Stimulated activated CD8-positive, alpha-beta memory T cell treated with anti-CD3 and anti-CD28 coated beads, Interleukin-12 subunit alpha, Interleukin-12 subunit beta, amount 100 ng/mL, for 24 hours (primary cell): ENCODE data around the gene ZNF219.

Experiments
- DNase-seq: peaks from one replicate; pipeline ENCODE4 v3.0.0-alpha.2; 2020; ENCODE audit errors: extremely low read depth

ZNF219 gene

DNA sequence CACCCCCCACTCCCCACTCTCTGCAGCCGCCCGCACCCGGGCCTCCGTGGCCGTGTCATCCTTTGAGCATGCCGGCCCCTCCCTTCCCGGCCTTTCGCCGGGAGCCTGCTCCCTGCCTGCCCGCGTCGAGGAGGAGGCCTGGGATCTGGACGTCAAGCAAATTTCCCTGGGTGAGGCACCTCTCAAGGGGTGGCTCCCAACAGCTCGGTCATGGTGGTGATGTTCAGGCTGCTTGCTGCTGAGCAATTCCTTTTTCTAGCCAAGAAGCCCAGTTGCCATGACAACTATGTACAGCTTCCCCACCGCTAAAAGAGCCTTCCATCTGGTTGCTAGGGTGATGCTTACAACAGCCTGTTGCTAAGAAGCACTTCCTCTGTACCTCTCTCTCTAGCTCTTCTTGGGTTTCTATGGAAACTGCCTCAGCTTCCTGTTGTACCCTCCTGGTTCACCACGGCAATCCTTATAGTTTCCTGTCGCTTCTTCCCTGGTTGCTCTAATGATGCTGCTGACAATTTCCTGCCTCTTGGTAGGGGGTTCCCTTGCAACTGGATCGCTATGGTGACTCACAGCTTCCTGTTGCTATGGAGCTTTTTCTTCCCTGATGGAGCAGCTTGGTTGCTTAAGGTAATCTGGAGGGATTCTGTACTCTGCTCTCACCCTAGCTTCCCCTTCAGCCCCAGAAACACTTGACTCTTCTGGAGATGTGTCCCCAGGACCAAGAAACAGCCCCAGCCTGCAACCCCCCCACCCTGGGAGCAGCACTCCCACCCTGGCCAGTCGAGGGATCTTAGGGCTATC lies 11.0 kb downstream of the ZNF219 start:
- no peak for DNase-seq

DNA sequence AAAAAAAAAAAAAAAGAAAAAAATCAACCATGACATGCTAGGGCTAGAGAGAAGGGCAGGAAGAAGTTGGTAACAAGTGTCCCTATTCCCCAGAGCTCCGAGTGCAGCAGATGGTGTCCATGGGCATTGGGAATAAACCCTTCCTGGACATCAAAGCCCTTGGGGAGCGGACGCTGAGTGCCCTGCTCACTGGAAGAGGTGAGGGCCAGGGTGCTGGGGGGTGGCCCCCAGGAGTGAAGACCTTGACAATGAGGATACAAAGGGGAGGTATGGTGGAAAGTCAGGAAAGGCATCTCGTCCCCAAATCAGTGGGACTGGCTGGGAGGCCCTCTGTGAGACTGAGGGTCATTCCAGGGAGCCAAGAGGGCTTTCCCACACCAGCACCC lies 11.6 kb downstream of the ZNF219 start:
- no peak for DNase-seq

DNA sequence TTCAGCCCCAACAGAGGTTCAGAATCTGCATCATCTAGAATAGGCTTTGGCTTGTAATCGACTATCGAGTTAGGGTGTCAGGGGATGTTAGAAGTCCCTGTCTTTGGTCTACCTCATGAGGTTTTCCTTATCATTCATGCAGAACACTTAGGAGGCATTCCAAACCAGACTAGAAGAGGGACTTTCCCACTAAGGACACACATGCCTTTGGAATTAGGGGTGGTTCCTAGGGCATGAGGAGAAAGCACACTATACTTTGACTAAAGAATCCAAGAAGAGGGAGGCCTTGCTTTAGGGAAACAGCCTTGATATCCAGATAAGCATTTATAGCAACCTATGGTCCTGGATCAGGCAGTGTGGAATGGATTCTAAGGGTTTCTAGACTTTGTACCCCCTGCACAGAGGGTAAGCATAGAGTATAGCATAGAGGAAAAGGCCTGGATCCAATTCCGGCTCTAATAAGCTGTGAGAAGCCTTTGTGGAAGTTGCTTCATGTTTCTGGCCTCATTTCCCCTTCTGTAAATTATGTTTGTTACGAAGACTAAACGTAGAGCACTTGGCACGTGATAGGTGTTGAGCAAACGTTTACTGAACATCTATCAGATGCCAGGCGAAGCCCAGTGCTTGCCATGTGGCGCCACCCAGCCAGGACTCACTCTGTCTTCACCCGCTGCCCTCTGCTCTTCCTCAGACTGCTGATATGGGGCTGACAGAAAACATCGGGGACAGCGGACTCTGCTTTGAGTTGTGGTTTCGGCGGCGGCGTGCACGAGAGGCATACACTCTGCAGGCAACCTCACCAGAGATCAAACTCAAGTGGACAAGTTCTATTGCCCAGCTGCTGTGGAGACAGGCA lies 13.2 kb downstream of the ZNF219 start:
- DNase-seq, result no peak

DNA sequence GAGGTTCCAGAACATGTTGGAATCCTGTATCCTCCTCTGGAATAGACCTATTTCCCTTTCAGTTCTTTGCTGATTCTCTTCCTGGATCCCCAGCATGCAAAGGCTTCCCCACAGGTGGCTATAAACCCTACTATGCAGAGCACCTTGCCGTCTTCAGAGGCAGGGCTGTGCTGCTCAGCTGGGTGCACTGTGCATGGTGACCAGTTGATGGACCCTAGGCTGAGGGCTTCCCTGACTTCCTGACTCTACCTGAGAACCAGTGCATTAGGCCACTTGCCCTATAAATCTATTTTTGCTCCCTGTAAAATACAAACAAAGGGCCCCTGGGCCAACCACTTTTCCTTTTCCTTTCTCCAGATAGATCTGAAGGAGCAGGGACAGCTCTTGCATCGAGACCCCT lies 14.1 kb downstream of the ZNF219 start:
- no peak for DNase-seq

DNA sequence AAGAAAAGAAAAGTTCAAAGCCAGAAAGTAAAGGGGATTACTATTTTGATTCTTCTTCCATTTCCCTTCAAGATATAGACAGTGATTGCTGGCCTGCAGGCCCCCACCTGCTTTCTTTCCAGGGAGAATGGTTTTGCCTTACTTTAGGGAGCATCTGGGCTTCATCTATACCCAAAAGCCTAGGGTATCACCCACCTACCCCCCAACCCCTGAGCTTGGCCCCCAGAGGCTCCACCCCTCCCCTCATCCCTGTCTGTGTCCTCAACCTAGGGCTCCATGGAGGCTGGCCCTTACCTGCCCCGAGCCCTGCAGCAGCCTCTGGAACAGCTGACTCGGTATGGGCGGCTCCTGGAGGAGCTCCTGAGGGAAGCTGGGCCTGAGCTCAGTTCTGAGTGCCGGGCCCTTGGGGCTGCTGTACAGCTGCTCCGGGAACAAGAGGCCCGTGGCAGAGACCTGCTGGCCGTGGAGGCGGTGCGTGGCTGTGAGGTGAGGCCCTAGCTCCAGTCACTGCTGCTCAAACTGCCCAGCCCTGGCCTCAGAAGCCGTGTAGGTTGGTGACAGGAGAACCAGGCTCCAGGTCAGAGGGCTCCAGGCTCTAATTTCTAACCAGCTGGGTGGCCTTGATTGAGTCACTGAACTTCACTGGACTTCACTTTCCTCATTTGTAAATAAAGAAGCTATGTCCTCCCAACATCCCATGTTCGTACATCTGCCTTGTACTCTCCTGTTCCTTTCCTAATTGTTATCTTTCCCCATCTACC lies 14.7 kb downstream of the ZNF219 start:
- no peak for DNase-seq

DNA sequence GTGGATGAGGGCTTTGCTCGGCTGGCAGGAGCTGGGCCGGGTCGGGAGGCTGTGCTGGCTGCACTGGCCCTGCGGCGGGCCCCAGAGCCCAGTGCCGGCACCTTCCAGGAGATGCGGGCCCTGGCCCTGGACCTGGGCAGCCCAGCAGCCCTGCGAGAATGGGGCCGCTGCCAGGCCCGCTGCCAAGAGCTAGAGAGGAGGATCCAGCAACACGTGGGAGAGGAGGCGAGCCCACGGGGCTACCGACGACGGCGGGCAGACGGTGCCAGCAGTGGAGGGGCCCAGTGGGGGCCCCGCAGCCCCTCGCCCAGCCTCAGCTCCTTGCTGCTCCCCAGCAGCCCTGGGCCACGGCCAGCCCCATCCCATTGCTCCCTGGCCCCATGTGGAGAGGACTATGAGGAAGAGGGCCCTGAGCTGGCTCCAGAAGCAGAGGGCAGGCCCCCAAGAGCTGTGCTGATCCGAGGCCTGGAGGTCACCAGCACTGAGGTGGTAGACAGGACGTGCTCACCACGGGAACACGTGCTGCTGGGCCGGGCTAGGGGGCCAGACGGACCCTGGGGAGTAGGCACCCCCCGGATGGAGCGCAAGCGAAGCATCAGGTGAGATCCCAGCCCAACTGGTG lies 16.8 kb downstream of the ZNF219 start:
- DNase-seq, result no peak

DNA sequence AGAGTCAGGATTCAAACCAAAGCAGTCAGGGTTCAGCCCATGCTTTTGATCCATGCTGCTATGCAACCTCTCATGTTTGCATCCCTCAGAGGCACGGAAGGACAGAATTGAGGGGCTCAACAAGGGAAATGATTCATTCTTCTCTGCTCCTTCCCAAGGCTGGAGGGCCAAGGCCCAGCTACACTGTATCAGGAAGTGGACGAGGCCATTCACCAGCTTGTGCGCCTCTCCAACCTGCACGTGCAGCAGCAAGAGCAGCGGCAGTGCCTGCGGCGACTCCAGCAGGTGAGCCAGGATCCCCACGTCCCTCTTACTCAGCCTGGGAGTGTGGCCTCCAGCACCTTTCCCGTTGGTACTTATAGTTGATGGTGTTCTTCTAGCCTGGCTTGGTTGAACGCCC lies 19.7 kb downstream of the ZNF219 start:
- DNase-seq, result no peak

DNA sequence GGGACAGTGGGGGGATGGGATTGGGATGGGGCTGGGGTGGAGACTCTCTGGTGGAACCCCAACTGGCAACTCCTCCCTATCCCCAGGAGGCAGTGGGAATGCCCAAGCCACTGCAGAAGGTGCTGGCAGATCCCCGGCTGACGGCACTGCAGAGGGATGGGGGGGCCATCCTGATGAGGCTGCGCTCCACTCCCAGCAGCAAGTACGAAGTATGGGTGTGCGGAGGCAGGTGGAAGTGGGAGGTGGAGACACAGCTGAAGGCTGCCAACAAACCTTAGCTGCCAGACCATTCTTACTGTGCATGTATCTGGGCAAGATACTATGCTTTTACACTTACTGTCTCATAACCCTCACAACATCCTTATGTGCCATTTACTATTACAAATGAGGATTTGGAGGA lies 20.2 kb downstream of the ZNF219 start:
- DNase-seq, result no peak

DNA sequence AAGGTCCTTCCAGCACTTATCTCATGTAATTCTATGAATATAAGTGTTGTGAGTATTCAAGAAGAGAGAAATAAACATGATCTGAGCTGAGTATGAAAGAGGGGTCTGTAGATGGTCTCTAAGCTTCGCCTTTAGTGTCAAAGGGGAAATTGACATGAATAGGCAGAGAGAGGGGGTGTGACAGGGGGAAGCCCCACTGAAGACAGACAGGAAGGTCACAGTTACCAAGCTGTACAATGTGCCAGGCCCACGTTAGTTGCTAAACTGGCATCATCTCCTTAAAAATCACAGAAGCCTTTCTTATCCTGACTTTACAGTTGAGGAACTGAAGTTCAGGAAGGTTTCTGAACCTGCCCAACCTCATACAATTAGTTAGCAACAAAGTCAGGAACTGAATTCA lies 20.8 kb downstream of the ZNF219 start:
- DNase-seq, result no peak

DNA sequence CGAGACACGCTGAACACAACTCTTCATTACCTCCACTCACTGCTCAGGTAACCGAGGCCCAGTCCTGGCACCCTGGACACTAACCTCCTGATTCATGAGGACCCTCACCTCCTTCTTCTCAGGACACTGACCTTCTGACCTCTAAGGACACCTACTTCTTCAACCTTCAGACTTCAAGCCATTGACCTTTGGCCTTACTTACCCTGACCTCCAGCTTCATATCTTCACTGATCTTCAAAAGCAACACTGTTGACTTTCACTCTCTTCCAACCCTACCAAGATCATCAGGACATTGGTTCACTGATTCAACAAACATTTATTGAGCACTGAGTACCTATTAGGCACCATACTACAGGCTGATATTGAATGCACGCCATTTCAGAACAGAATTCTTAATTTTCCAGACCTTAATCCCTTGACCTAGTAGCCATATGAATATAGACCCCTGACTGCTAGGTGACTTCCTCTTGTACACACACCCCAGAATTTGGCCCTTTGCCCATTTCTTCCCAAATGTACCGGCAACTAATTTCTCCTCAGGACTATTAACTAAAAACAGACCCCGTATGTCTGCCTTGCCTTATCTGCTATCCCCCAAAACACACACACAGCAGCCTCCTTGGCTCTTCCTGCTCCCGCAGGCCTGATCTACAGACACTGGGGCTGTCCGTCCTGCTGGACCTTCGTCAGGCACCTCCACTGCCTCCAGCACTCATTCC lies 22.6 kb downstream of the ZNF219 start:
- no peak for DNase-seq

DNA sequence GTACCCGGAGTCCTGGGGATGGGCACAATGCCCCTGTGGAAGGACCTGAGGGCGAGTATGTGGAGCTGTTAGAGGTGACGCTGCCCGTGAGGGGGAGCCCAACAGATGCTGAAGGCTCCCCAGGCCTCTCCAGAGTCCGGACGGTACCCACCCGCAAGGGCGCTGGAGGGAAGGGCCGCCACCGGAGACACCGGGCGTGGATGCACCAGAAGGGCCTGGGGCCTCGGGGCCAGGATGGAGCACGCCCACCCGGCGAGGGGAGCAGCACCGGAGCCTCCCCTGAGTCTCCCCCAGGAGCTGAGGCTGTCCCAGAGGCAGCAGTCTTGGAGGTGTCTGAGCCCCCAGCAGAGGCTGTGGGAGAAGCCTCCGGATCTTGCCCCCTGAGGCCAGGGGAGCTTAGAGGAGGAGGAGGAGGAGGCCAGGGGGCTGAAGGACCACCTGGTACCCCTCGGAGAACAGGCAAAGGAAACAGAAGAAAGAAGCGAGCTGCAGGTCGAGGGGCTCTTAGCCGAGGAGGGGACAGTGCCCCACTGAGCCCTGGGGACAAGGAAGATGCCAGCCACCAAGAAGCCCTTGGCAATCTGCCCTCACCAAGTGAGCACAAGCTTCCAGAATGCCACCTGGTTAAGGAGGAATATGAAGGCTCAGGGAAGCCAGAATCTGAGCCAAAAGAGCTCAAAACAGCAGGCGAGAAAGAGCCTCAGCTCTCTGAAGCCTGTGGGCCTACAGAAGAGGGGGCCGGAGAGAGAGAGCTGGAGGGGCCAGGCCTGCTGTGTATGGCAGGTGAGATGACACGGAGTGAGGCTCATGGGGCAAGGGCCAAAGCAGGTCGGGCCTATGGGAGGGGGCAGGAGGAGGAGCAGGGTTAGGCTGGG lies 23.8 kb downstream of the ZNF219 start:
- DNase-seq, result no peak

DNA sequence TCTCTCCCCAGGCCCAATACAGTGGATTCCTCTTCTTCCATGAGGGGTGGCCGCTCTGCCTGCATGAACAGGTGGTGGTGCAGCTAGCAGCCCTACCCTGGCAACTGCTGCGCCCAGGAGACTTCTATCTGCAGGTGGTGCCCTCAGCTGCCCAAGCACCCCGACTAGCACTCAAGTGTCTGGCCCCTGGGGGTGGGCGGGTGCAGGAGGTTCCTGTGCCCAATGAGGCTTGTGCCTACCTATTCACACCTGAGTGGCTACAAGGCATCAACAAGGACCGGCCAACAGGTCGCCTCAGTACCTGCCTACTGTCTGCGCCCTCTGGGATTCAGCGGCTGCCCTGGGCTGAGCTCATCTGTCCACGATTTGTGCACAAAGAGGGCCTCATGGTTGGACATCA lies 24.5 kb downstream of the ZNF219 start:
- no peak for DNase-seq

DNA sequence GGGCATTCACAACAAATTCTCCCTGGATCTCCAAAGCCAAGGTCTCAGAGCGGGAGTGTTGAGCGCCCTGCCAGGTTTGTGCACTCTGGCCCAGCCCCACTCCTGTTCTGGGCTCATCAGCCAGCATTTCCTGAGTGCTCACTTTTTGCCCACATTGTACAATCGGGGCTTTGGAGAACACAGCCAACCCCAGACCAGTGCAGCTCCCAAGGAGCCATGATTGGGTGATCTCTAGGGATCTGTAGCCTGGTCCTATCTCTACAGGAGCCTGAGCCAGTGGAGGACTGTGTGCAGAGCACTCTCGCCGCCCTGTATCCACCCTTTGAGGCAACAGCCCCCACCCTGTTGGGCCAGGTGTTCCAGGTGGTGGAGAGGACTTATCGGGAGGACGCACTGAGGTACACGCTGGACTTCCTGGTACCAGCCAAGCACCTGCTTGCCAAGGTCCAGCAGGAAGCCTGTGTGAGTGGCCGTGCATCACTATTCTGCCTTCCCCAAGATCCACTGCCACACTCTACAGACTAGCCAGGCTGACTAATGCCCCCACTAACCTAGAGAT lies 25.6 kb downstream of the ZNF219 start:
- DNase-seq, result no peak

DNA sequence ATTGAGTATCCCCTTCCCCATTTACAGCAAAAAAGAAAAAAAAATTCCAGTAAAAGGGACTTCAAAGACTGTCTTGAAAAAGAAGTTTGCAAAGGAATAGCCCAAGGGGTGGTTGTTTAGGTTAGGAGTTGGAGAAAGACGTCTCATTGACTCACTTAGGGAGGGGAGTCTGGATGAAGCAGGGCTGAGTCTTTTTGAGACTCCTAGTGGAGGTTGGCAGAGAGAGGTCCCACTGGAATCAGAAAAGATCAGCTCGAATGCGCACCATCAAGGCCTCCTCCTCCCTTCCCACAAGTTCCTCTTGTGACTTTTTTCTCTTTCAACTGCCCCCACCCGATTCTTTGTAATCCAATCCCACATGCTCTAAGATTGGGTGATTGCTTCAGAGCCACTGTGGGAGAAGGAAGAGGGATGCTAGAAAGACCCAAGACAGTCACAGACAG lies 26.4 kb downstream of the ZNF219 start:
- DNase-seq, result no peak

DNA sequence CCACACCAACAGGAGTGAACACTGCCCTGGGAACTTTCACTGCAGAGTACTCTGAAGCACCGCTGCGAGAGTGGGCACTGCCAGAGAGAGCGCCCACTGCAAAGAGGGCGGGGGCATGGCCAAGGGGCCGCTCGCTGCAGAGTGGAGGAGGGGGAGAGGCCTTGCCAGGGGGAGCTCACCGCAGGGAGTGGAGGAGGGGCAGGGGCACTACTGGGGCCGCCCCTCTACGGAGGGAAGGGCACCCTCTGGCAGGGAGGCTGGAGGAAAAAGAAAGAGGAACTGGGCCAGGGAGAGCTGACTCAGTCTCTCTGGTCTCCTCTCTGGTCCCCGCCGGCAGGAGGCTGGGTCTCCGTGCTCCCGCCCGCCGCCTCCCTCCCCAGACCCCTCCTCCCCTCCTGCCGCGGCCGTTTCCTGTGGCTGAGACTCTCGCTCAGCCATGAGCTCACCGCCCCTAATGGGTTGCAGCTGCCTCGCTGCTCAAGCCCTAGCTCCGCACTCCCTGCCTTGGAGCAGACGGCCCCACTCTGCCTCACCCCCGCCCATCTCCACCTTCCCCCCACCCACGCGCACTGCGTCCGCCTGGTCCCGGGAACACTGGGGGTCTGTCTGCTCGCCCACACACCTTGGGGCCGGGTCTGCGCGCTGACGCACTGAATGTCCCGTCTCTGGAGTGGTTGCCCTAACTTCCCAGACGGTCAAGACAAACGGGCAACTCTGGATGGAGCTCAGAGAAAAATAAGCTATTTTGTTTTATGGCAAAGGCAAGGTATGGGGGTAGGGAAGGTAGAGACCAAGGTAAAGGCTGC lies 27.0 kb downstream of the ZNF219 start:
- no peak for DNase-seq

DNA sequence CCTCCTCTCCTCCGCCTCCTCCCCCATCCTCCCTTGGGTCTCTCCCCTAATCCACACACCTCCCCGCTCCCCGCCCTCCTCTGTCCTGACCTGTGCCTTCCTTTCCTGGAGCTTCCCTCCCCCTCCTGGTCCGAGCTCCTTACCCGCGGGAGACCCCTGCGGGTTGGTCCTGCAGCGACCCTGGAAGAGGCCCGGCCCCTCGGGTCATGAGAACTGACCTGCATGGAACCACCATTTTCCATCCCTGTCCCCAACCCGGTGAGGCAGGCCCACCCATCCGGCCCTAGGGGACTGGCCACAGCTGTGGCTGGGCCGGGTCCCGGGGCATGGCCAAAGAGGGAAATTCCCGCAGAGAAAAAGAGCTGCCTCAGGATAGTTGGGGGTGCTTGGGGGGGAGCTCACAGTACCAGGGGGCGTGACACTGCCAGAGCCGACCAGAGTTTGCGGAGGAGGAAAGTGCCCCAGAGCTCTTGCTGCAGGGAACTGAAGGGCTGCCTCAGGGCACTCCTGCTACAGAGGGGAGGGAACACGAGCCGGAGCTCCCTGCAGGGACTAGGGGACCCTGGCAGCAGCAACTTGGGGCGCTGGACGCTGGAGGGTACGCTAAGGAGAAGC lies 27.7 kb downstream of the ZNF219 start:
- DNase-seq, result no peak

DNA sequence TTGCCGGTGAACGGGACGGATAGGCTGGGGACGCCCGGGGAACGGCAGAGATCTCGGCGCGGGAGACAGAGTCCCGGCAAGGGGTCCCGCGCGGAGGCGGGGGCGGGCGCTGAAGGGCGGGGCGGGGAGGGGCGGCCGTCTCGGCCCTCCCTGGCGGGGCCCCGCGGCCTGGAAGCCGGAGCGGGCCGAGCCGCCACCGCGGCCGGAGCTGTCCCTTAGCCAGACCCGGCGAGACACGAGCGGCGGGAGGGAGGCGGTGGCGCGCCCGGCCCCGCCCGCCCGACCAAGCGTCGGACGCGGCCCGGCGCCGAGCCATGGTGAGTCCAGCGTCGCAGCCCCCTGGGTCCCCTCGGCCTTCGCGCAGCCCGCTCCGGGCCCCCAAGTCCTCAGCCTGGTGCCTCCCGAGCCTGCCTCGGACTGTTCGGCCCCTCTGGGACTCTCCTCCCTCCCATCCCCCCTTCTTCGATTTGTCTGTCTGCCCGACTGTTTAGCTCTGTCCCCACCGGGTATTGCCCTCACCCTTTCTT lies 28.3 kb downstream of the ZNF219 start, which contains the start of gene ARHGEF40:
Gene ARHGEF40 (plus strand): TSS at position 222 of the 527 bp plus-strand sequence. CDS start 93 bp downstream, at position 315.
- DNase-seq, result no peak

DNA sequence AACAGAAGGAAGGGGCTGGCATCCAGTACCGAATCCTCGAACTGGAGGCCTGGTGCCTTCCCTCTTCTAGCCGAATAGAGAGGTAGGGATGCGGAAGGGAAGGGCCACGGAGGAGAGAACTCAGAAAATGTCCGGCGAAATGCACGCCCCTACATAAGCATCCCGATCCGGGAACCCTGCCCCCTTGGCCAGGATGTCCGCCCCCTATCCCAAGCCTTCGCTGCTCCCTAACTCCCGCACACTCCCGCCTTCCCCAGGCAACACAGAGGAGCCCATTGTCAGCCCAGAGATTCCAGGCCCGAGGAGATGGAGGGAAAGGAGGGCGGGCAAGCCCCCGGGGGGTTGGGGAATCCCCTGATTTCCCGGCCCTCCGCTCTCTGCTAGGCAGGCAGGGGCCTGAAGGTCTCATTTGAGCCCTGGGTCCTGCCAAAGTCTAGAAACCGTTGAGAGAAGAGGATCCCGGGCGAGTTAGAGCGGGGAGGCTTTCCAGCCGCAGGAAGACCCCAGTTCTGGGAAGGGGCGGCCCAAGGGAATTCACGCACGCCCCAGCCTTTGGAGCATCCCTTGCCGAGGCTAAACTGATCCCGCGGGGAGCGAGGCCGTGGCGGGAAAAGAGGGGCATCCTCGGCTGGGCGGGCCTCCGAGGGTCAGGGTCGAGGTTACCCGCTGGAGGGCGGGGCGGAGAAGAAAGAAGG lies 28.9 kb downstream of the ZNF219 start:
- DNase-seq, result no peak
